Jurkat, Clone E6-1 (cell line): Measurements from ENCODE around the gene NMNAT3.
"Not testable (repeated sequence)": the region's sequence is repeated elsewhere in the genome, so short reads cannot be mapped to it uniquely, and the experiment has no call there.

ENCODE experiments used
- DNase-seq: peaks from one replicate; pipeline ENCODE4 v3.0.0-alpha.2; 2011; ENCODE audit warnings: low read depth, low spot score
- H3K4me3 ChIP-seq: 2 replicates; pipeline ENCODE4 v1.5.1; 2011; ENCODE audit warnings: mild to moderate bottlenecking, low read length, control low read depth, moderate library complexity

The NMNAT3 gene

DNA sequence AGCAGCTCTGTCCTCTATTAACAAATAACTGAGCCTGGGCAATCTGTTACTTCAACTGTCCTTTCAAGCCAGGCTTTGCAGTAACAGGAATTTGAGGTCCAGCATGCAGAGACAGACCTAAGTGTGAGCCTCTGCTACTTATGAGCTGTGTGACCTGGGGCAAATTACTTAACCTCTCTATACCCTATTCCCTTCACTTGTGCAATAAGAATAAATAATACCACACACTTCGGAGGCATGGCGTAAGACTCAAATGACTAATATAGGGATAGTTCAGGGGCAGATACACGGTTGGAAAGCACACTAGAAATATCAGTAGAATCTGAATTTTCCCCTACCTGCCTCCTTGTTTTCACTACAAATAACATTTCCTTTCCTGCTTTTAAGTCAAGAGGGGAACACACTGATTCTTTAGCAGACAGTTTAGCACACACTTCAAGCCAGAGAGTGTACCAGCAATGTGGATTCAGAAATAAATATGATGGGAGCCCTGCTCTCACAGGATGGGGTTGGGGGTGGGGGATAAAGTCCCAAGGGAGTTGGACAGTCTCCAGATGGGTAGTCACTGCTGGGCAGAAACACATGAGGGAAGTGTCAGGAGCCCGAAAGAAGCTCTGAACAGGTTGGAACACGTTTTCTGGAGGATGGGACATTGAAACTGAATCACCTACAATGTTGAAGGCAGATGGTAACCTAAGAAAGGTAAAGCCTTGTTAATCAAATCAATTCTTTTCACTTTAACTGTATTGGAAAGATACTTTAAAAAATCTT lies 76.4 kb downstream of the NMNAT3 start:
- H3K4me3 ChIP-seq = no peak overlapping the region
- no peak for DNase-seq

DNA sequence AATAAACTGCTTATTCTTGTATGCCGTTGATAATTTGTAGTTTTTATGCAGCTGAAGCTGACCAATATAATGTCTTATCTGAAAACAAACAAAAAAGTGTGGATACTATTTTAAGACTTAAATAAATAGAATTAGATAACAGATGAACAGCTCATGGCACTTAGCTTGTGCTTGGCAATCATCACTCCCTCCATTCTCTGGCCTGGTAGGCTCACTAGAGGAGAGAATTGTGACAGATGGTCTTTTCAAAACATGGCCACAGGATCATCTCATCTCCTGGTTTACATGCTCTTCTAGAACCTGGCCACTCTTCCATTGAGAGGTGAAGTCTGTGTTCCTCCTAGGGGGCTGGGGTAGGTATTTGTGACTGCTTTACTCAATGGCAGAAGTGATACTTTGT lies 79.8 kb downstream of the NMNAT3 start:
- H3K4me3 ChIP-seq = no peak overlapping the region
- DNase-seq = no peak

DNA sequence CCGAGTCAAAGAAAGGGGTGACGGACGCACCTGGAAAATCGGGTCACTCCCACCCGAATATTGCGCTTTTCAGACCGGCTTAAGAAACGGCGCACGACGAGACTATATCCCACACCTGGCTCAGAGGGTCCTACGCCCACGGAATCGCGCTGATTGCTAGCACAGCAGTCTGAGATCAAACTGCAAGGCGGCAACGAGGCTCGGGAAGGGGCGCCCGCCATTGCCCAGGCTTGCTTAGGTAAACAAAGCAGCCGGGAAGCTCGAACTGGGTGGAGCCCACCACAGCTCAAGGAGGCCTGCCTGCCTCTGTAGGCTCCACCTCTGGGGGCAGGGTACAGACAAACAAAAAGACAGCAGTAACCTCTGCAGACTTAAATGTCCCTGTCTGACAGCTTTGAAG lies 86.6 kb downstream of the NMNAT3 start:
- H3K4me3 ChIP-seq, DNase-seq: not testable (repeated sequence)

GRCh38 chr3:139588450-139588849 lies 89.3 kb downstream of the NMNAT3 start:
- no peak overlapping the region for H3K4me3 ChIP-seq
- DNase-seq = no peak

DNA sequence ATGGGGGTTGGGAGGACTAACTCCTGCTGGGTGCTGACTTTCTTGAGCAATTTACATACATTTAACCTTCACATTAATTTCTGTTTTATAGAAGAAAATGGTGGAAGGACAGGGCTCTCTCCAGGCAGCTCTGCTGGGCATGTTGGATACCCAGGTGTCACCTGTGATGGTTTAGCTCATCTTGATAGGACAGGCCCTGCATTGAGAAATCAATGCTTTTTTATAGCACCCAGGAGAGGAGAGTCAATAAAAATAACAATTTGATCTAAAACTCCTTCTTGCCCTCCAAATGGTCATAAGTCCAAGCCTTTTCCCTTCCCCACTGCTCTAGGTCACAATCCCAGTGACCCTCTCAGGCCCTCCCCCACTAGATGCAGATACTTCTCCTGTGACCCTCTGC lies 90.0 kb downstream of the NMNAT3 start:
- no peak overlapping the region for H3K4me3 ChIP-seq
- no peak for DNase-seq

DNA sequence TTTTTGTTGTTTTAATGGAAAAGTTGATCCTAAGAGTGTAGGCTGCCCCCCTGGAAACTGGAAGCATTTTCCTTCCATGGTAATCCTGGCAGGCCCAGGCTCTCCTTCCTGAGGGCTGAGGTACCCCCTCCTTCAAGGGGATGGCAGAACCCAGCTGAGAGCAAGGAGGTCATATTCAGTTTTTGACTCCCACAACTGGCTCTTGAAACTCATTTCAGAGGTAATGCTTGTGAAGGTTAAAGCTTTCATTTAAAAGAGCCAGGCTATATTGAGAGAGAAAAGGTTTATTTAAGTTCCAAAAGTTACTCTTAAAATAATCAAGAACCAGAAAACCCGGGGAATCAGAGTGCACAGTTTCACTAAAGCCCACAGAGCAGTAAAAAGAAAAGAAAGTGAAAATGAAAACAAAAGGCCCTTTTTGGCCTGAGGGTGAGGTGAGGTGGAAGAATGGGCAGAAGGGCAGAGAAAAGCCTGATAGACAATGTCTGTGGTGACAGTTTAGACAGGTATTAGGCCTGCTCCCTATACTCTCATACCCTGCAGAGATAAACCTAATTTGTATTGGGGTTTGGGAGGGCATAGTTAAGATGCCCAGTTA lies 91.3 kb downstream of the NMNAT3 start:
- H3K4me3 ChIP-seq = no peak overlapping the region

DNA sequence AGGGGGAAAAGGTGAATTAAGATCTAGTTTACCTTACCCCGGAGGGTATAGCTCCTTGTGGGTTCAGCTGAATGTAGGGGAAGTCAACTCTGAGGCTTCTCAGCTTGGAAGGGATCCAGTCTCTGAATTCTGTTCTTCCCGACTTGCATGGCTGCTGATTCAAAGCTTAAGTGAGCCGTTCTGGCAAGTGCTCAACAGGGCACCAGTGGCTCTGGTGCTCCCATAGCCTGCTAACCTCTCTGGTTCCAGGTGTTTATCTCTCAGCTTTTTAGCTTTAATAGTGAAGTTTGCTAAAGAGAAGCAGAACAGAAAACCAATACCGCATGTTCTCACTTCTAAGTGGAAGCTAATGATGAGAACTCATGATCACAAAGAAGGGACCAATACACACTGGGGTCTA lies 92.0 kb downstream of the NMNAT3 start:
- no peak overlapping the region for H3K4me3 ChIP-seq
- DNase-seq = no peak

More for the DNA sequence above, 91.3 kb downstream of the NMNAT3 start:
- no peak for DNase-seq

DNA sequence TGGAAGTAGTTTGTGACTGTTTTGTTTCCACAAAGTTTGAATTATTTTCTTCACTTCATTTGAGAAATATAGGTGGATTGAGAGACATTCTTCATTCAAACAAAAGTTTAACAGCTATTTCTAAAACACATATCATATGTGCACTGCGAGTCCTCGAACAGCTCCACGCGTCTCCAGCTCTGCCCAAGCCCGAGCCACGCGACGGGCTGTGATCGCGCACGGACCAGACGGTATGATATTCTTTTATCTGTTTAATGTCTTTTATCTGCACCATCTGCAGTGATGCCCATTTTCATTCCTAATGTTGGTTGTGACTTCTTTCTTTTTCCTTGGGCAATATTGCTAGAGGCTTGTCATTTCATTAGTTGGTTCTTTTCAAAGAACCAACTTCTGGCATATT lies 94.1 kb downstream of the NMNAT3 start:
- not testable (repeated sequence) for H3K4me3 ChIP-seq, DNase-seq

GRCh38 chr3:139578783-139579182 lies 99.0 kb downstream of the NMNAT3 start:
- DNase-seq = no peak
- no peak overlapping the region for H3K4me3 ChIP-seq

GRCh38 chr3:139577909-139578308 lies 99.9 kb downstream of the NMNAT3 start:
- H3K4me3 ChIP-seq = no peak overlapping the region
- no peak for DNase-seq

DNA sequence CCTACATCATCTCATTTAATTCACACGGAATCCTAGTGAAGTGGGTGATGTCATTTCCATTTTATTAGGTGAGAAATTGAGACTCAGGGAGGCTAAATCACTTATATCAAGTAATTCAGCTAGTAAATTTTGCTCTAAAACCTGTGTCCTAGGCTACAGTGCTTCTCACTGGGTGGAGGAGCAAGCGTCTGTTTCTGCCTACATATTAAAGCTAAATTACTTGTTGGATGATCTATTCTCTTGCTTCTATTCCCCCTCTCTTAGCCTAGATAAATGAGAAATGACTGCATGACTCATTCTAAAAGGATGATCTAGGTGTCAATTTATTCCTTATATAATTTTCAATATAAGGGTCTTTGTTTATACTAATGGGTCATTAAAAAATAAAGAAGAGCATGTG lies 100.4 kb downstream of the NMNAT3 start:
- DNase-seq = no peak
- H3K4me3 ChIP-seq = no peak overlapping the region

- no peak overlapping the region for H3K4me3 ChIP-seq
- no peak for DNase-seq
Observed at GRCh38 chr3:139574026-139574947, 103.5 kb downstream of the NMNAT3 start.

GRCh38 chr3:139572847-139573672 lies 104.7 kb downstream of the NMNAT3 start:
- DNase-seq = no peak
- H3K4me3 ChIP-seq = no peak overlapping the region

DNA sequence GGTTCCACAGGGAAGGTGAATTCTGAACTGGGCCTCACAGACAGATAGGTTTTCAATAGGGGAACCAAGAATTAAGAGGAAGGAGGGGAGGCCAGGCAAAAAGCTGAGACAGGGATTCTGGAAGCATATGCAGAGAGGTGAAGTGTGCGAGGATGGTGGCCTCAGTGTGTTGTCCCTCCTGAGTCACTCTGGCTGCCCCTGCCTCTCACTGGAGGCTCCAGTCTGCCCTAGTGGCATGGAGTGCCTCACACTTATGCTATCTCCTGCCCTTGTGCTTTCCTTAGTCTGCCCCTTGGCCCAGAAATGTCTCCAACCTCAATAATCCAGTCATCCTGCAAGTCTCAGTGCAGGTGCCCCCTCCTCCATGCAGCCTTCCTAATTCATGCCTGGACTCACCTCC lies 106.1 kb downstream of the NMNAT3 start:
- no peak overlapping the region for H3K4me3 ChIP-seq
- DNase-seq = no peak

DNA sequence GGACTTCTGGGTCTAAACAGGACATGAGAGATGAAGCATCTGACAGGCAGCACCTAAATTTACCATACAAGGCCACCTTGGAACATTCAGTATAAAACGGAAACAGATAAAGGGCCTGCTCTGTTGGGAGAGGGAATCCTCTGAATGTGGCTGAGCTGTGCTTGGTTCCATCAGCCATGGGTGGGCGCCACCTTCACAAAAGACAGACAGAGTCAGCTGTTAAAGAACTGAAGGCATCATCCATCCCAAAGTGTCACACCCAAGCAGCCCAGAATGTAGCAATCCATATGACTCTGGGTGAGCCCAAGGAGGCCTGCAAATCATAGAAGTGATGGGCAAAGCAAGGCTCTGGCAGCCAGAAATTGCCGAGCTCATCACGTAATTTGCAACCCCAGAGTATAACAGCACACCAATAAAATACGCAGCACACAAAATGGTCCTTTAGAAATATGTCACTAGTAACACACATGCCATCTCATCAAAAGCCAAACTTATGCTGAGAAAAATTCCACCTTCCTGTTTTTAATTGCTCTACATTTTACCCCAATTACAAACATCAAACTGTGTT lies 113.4 kb downstream of the NMNAT3 start:
- H3K4me3 ChIP-seq = no peak overlapping the region
- DNase-seq = no peak

DNA sequence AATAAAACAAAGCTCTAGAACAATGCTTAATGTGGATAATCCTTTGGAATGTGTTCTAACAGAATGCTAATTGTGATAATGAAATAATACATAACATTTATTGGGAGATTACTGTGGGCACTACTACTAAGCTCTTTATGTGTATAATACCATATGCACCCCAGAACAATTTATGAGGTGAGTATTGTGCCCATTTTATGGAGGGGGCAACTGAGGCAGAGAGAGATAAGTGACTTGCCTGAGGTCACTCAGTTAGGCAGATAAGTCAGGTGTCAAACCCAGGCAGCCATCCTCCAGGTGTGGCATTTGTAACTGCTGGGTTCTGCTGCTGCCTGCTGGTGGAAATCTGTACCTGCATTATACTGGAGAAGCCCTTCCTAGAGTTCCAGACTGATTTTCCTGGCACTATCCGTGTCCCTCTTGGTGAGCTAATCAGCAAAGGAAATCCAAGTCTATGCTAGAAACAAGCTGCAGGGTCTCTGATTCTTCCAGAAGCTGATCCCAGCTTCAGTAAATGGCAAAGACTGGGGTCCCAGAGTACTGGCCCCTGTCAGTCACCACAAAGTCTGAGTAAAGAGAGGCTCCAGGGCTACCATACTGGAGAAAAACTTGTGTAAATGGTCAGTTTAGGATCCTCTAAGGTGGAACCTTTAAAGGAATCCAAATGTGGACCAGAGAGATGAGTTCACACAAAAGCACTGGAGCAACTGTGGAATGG lies 115.7 kb downstream of the NMNAT3 start:
- H3K4me3 ChIP-seq = no peak overlapping the region
- peak; percentile 12 for DNase-seq

- no peak overlapping the region for H3K4me3 ChIP-seq
- DNase-seq = no peak
Observed at GRCh38 chr3:139561255-139561817, 116.4 kb downstream of the NMNAT3 start.

DNA sequence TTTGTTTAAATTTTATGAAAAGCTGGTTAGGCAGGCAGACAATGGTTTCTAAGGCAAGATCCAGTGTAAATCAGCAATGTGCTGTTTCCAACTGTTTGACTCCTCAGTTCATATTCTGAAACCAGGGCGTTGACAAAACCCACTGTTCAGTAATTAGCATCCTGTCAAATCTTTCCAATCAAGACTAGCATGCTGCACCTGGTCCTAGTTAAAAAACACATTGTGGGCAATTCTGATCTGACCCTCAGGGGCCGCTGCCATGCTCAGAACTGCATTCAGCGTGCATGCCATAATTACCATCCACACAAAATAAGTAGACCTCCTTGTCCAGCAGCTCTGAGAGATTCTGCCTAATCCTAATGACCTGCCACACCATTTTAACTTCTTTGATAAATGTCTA lies 117.4 kb downstream of the NMNAT3 start:
- no peak overlapping the region for H3K4me3 ChIP-seq
- no peak for DNase-seq
